Mucosa of descending colon (tissue), 3 donors: ENCODE results near the gene GLI1. TPM values are rescaled to one million over a fixed set of nuclear protein-coding genes. Genes with fewer than 3 reads are reported as not detected.
"Not testable (repeated sequence)": the region's sequence is repeated elsewhere in the genome, so short reads cannot be mapped to it uniquely, and the experiment has no call there.

Source experiments
- ATAC-seq: fragments of 200-7000 bp; cut with Tn5 transposase; one replicate; pipeline ENCODE4 v1.9.1; 2020; ENCODE audit warnings: mild to moderate bottlenecking, moderate library complexity
- DNase-seq, 3 donors: peaks; one replicate each; pipeline ENCODE4 v3.0.0-alpha.2; 2020
- H3K36me3 ChIP-seq: fragments of 200-600 bp; one replicate; pipeline ENCODE4 v1.8.0; 2021; ENCODE audit warnings: low read depth, mild to moderate bottlenecking
- H3K4me1 ChIP-seq: fragments of 200-600 bp; one replicate; pipeline ENCODE4 v1.8.0; 2021; ENCODE audit warnings: low read depth, mild to moderate bottlenecking
- H3K4me3 ChIP-seq: fragments of 200-600 bp; one replicate; pipeline ENCODE4 v1.8.0; 2021; ENCODE audit warnings: mild to moderate bottlenecking
- H3K9me3 ChIP-seq: fragments of 200-600 bp; one replicate; pipeline ENCODE4 v1.8.0; 2021; ENCODE audit warnings: mild to moderate bottlenecking
- CTCF ChIP-seq: fragments of 200-600 bp; IDR thresholded peaks from one replicate; pipeline ENCODE4 v1.8.0; 2022; ENCODE audit warnings: antibody characterized with exemption, mild to moderate bottlenecking
- intact Hi-C, 2 donors: fragments of 100-400 bp; cut with DNase I in 1 of 2; cut with micrococcal nuclease in 1 of 2; formaldehyde crosslinking; loops; one replicate each; pipeline versions ENCODE4 v1.11.0 to v1.11.1; 2022; cut with DNase I, micrococcal nuclease
- total RNA-seq, 3 donors: library from RNA; stranded (reverse); fragmentation: NEBNext Ultra II Directional in 2 of 3; extraction: Animal tissue kit (Norgen Biotek cat#: 25700) in 2 of 3; gene quantifications; one replicate each; pipeline versions ENCODE4 v1.2.1 to v1.2.4, GENCODE V29; 2021 to 2023
- donor health status: DM: no; HTN: no; CAD: no; lungs with moderate emphysema.
- donor health status: DM: no; HTN: no; CAD: no.
- donor health status: DM: no; HTN: yes; CAD: no.

The GLI1 gene
- total RNA-seq, 3 donors from 2014 or later, result 0.46 to 2.0 (median 1.9) TPM

DNA sequence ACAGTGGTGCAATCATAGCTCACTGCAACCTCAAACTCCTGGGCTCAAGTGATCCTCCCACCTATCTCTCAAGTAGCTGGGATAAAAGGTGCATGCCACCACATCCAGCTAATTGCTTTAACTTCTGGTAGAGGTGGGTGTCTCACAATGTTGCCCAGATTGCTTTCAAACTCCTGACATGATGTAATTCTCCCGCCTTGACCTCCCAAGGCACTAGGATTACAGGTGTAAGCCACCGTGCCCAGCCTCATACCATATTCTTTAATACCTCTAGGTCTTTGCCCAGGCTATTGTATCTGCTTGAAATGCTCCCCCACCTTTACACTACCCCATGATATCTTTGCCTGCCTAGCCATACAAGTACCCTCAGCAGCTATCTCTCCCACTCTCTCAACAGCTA lies 40.1 kb upstream of the GLI1 start:
- no peaks in the 10 kb centered on the region for H3K4me1 ChIP-seq
- intact Hi-C loops, result no loop called here
- H3K36me3 ChIP-seq, result no peaks in the 10 kb centered on the region
- DNase-seq (no peak), ATAC-seq (no peak)
- no peaks in the 10 kb centered on the region for H3K9me3 ChIP-seq
- TF ChIP-seq CTCF, result no peak
- H3K4me3 ChIP-seq, result no peak overlapping the region

GRCh38 chr12:57420482-57420881 lies 39.1 kb upstream of the GLI1 start:
- intact Hi-C loops, result no loop called here
- no peak for ATAC-seq

DNA sequence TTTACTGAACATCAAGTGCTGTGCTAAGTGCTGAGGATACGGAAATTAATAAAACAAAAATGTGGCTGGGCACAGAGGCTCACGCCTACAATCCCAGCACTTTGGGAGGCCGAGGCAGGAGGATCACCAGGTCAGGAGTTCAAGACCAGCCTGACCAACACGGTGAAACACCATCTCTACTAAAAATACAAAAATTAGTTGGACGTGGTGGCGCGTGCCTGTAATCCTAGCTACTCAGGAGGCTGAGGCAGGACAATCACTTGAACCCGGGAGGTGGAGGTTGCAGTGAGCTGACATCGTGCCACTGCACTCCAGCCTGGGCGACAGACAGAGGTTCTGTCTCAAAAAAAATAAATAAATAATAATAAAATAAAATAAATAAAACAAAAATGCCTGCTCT lies 32.6 kb upstream of the GLI1 start:
- DNase-seq, H3K9me3 ChIP-seq, H3K4me1 ChIP-seq, intact Hi-C loops, H3K4me3 ChIP-seq, ATAC-seq, H3K36me3 ChIP-seq: not testable (repeated sequence)

More at GRCh38 chr12:57420482-57420881, 39.1 kb upstream of the GLI1 start:
- H3K9me3 ChIP-seq, result no peaks in the 10 kb centered on the region
- no peak for TF ChIP-seq CTCF
- H3K4me3 ChIP-seq, result no peak overlapping the region
- DNase-seq, result no peak
- no peaks in the 10 kb centered on the region for H3K36me3 ChIP-seq
- H3K4me1 ChIP-seq, result no peaks in the 10 kb centered on the region

DNA sequence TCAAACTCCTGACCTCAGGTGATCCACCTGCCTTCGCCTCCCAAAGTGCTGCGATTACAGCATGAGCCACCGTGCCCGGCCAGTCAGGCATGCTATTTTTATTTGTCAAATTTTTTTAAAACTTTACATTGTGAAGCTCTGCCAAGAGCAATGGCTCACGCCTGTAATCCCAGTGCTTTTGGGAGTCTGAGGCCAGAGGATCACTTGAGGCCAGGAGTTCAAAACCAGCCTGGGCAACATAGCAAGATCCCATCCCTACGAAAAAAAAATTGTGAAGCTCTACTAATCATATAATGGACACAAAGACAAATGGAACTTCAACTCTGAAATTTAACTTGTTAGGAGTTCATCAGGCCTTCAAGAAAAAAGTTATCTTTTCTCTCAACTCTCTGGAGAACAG lies 30.6 kb upstream of the GLI1 start:
- DNase-seq (no peak), ATAC-seq (no peak)
- Histone ChIP-seq H3K36me3 (no peaks in the 10 kb centered on the region), H3K4me1 (peaks cover 6% of the 10 kb centered on the region), H3K9me3 (no peaks in the 10 kb centered on the region), H3K4me3 (no peak overlapping the region)
- intact Hi-C loops, result no loop called here
- TF ChIP-seq CTCF, result no peak

DNA sequence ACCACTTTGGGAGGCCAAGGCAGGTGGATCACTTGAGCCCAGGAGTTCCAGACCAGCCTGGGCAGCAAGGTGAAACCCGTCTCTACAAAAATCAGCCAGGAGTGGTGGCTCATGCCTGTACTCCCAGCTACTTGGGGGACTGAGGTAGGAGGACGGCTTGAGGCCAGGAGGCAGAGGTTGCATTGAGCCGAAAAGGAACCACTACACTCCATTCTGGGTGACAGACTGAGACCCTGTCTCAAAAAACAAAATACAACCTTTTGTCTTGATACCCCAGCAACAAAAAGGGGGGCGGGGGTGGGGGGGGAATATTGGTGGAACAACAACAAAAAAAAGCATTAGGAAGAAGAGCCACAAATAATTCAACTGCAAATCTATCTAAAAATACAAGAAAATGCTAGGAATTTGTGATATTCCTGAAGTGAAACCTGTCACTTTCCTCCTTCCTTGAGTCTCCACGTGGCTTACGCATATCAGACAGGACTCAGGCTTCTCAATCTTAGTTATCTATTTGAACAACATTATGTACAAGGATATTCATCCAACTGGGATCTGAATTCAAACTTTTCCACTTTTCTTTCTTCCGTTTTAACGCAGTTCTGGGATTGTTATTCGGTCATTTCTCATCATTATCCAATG lies 30.0 kb upstream of the GLI1 start:
- DNase-seq (no peak), ATAC-seq (no peak)
- no peak for TF ChIP-seq CTCF
- Histone ChIP-seq H3K4me1 (peaks cover 6% of the 10 kb centered on the region), H3K36me3 (no peaks in the 10 kb centered on the region), H3K4me3 (no peak overlapping the region), H3K9me3 (no peaks in the 10 kb centered on the region)
- intact Hi-C loops, result no loop called here

DNA sequence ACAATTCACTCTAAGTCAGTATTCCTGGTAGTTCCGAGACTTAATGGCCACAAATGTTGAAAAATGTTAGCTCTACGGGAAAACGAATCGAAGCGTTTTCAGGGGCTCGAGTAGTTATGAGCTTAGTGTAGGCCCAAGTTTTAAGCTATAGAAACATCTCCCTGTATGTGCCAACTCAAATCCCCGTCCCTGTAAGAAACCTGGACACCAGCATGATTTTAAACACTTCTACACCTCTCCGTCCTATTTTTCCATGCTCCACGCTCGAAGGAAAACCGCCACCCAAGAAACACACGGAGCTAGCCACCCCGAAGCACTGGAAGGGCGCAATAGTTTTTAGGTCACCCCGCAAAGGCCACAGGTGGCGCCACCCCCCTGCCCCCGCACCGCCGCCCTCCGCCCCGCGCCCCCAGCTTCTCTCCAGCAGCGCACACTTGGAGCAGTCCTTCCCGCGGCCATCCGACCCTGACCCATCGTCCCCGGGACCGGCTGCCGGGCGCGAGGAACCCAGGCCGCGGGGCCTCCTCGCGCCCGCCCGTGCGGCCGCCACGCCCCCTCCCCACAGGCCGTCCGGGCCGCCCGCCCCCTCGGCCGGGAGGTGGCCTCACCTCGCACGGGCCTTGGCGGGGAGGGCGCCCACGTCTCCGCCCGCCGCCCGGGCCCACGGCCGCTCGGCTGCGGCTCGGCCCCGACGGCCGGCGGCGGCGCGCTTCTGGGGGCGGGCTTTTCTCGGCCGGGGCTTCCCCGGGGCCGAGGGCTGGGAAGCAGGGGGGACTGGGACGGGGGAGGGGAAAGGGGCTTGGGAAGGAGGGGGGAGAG lies 29.3 kb upstream of the GLI1 start:
- peak overlapping the region; percentile 50 for H3K4me3 ChIP-seq
- H3K36me3 ChIP-seq, result no peaks in the 10 kb centered on the region
- no peak for TF ChIP-seq CTCF
- peaks cover 6% of the 10 kb centered on the region for H3K4me1 ChIP-seq
- peak; percentile 73 for ATAC-seq
- intact Hi-C loops, result no loop called here
- no peaks in the 10 kb centered on the region for H3K9me3 ChIP-seq
- peak in 2 of 3 donors; percentile 46 to 69 for DNase-seq
